ENCODE results near the gene APCDD1. TPM values are rescaled to one million over a fixed set of nuclear protein-coding genes. Genes with fewer than 3 reads are reported as not detected.

The APCDD1 gene
- total and polyA plus RNA-seq, 2 of the 8 experiments (the other 6 are each of a cell fraction or from before 2014, with no cell fraction given) = 2.6 to 3.6 TPM

GRCh38 chr18:10444314-10445006, 10.0 kb upstream of the APCDD1 start:
- Histone ChIP-seq H3K4me2 (ENCODE audit: insufficient read depth in 1 of 2, low read depth in 2 of 2, low read length in 2 of 2) (no peak overlapping the region), H3K27me3 (replicated peaks in 1 of 4; ENCODE audit: control insufficient read depth in 3 of 4, extremely low read depth in 1 of 4, insufficient read depth in 3 of 4, low read length in 3 of 4) (no peaks in the 10 kb centered on the region; a peak in 1 of 7 replicates), H3K4ac (replicated peaks; ENCODE audit: insufficient read length, low read depth, low read length) (no peak overlapping the region), H3K23ac (ENCODE audit: insufficient read length) (no peak overlapping the region), H4K8ac (ENCODE audit: extremely low read depth, insufficient read depth, low read length) (no peak overlapping the region), H2BK5ac (ENCODE audit: low read depth, low read length) (no peak overlapping the region), H3K79me2 (ENCODE audit: control insufficient read depth in 1 of 2, insufficient read depth in 2 of 2, low read length in 2 of 2) (no peaks in the 10 kb centered on the region), H3K56ac (replicated peaks; ENCODE audit: insufficient read length, low read depth, low read length) (no peak overlapping the region), H3K18ac (ENCODE audit: extremely low read depth, low read length) (no peak overlapping the region), H2AFZ (ENCODE audit: low read length) (no peak overlapping the region), H4K91ac (replicated peaks; ENCODE audit: insufficient read length, low read length) (no peak overlapping the region), H3K4me3 (ENCODE audit: extremely low read depth in 1 of 4, insufficient read depth in 2 of 4, low read depth in 3 of 4, low read length in 4 of 4) (no peak overlapping the region), H2AK5ac (ENCODE audit: low read depth, low read length) (no peak overlapping the region), H2BK120ac (replicated peaks; ENCODE audit: low read depth, low read length) (no peak overlapping the region), H3K14ac (ENCODE audit: insufficient read length) (no peak overlapping the region), H3K79me1 (ENCODE audit: low read depth, low read length) (no peaks in the 10 kb centered on the region), H2BK12ac (ENCODE audit: low read depth, low read length) (no peak overlapping the region), H3K23me2 (ENCODE audit: low read depth, low read length) (no peaks in the 10 kb centered on the region), H3K9me3 (ENCODE audit: insufficient read depth in 2 of 2, low read depth in 1 of 2, low read length in 1 of 2) (no peaks in the 10 kb centered on the region), H3K27ac (ENCODE audit: low read depth, low read length) (no peak overlapping the region), H2BK15ac (ENCODE audit: low read length) (no peak overlapping the region), H4K20me1 (replicated peaks in 1 of 2; ENCODE audit: control insufficient read depth in 1 of 2, insufficient read depth in 2 of 2, low read length in 2 of 2) (no peaks in the 10 kb centered on the region), H3K4me1 (replicated peaks in 1 of 4; ENCODE audit: control insufficient read depth in 3 of 4, insufficient read depth in 4 of 4, low read length in 3 of 4) (no peaks in the 10 kb centered on the region), H4K5ac (ENCODE audit: insufficient read length, low read depth, low read length) (no peak overlapping the region), H3K9ac (replicated peaks in 1 of 4; ENCODE audit: extremely low read depth in 1 of 4, low read depth in 3 of 4, low read length in 3 of 4) (no peak overlapping the region), H3K36me3 (ENCODE audit: control insufficient read depth in 2 of 4, insufficient read depth in 4 of 4, low read length in 3 of 4) (no peaks in the 10 kb centered on the region), H2BK20ac (ENCODE audit: low read length) (no peak overlapping the region)
- no peak for FAIRE-seq
- DNase-seq (ENCODE audit: low read depth in 1 of 2, low spot score in 2 of 2) = no peak
- POLR2A ChIA-PET (ENCODE audit: partially characterized antibody) = no interaction called here
- CTCF ChIA-PET (ENCODE audit: partially characterized antibody) = interaction anchor here (1.6 kb wide), 1 partner anchor 412 kb away, joined by 4 read pairs; no protein-coding TSS in a partner anchor
- WGBS, 2 experiments (ENCODE audit: extremely low coverage in 1 of 2, insufficient coverage in 1 of 2, insufficient read length in 1 of 2, insufficient replicate concordance in 2 of 2, low coverage in 1 of 2, low lambda C conversion rate in 2 of 2, missing lambda C conversion rate in 1 of 2) = 73% methylated on average over 9 of the region's 9 CpGs; no CpG with 5 or more reads in 1 of the 2 experiments
- TF ChIP-seq POLR2A (IDR thresholded peaks at IDR 0.05; ENCODE audit: control extremely low read depth in 1 of 2, low read depth in 2 of 2, low read length in 2 of 2) (no peak), MAFK (IDR thresholded peaks at IDR 0.05; ENCODE audit: low read depth, low read length) (no peak), CTBP2 (IDR thresholded peaks at IDR 0.05; ENCODE audit: borderline replicate concordance, insufficient read depth, insufficient read length, low read length) (no peak)

All from H1 (cell line).